Endothelial cell of hepatic sinusoid (primary cell): ENCODE data around the gene FAM228B.
"Not testable (repeated sequence)": the region's sequence is repeated elsewhere in the genome, so short reads cannot be mapped to it uniquely, and the experiment has no call there.

Source experiments
- in situ Hi-C: cut with HindIII; loops from 2 replicates; pipeline ENCODE4 v1.10.0; 2017; ENCODE audit warnings: low sequenced_read_pairs

FAM228B gene

GRCh38 chr2:24101992-24102391 is 21.3 kb upstream of the FAM228B start:
- in situ Hi-C loops = no loop called here

- in situ Hi-C loops = no loop called here
Observed at GRCh38 chr2:24102677-24103076, 20.6 kb upstream of the FAM228B start.

GRCh38 chr2:24104110-24104650 is 19.1 kb upstream of the FAM228B start:
- in situ Hi-C loops = no loop called here

- in situ Hi-C loops = no loop called here
Observed at GRCh38 chr2:24104906-24105305, 18.4 kb upstream of the FAM228B start.

GRCh38 chr2:24105816-24106215 is 17.5 kb upstream of the FAM228B start:
- in situ Hi-C loops = no loop called here

GRCh38 chr2:24106786-24107185 is 16.5 kb upstream of the FAM228B start:
- in situ Hi-C loops = no loop called here

- in situ Hi-C loops = no loop called here
Observed at GRCh38 chr2:24107336-24107735, 15.9 kb upstream of the FAM228B start.

- in situ Hi-C loops = not testable (repeated sequence)
Observed at GRCh38 chr2:24109431-24109830, 13.8 kb upstream of the FAM228B start.

GRCh38 chr2:24110660-24111303 is 12.5 kb upstream of the FAM228B start:
- in situ Hi-C loops = no loop called here

- in situ Hi-C loops = no loop called here
Observed at GRCh38 chr2:24111407-24111901, 11.8 kb upstream of the FAM228B start.

- in situ Hi-C loops = no loop called here
Observed at GRCh38 chr2:24115057-24115456, 8.2 kb upstream of the FAM228B start.

GRCh38 chr2:24117902-24118301 is 5.4 kb upstream of the FAM228B start:
- in situ Hi-C loops = no loop called here

GRCh38 chr2:24121066-24121465 is 2.2 kb upstream of the FAM228B start:
- in situ Hi-C loops = no loop called here

- in situ Hi-C loops = no loop called here
Observed at GRCh38 chr2:24121469-24121868, 1.8 kb upstream of the FAM228B start.

- in situ Hi-C loops = no loop called here
Observed at GRCh38 chr2:24122366-24123194, 689 bp upstream of the FAM228B start.

GRCh38 chr2:24123922-24124580 is 782 bp downstream of the FAM228B start:
- in situ Hi-C loops = no loop called here

GRCh38 chr2:24125956-24126355 is 2.7 kb downstream of the FAM228B start:
- in situ Hi-C loops = no loop called here

- in situ Hi-C loops = no loop called here
Observed at GRCh38 chr2:24132543-24132942, 9.3 kb downstream of the FAM228B start.

- in situ Hi-C loops = not testable (repeated sequence)
Observed at GRCh38 chr2:24140305-24140704, 17.0 kb downstream of the FAM228B start.

- in situ Hi-C loops = no loop called here
Observed at GRCh38 chr2:24147364-24147763, 24.1 kb downstream of the FAM228B start.

- in situ Hi-C loops = no loop called here
Observed at GRCh38 chr2:24152413-24153197, 29.3 kb downstream of the FAM228B start.
